Endothelial cell of umbilical vein (primary cell): ENCODE data around the gene ACTN1.

Source experiments
- EZH2 ChIP-seq: IDR thresholded peaks from 2 replicates; pipeline ENCODE4 v1.6.1; 2012; ENCODE audit warnings: borderline replicate concordance, low read depth, mild to moderate bottlenecking, moderate library complexity, low read length, inconsistent platforms; ENCODE audit not compliant: severe bottlenecking
- TF ChIP-seq, protein P1 (sequence below), 2 donors: IDR thresholded peaks; 1 replicate in 1 of 2; 2 replicates in 1 of 2; pipeline ENCODE4 v1.5.1; 2011; ENCODE audit warnings: low read length in 2 of 2, mild to moderate bottlenecking in 2 of 2, moderate library complexity in 2 of 2, control low read depth in 1 of 2, inconsistent platforms in 1 of 2, low read depth in 1 of 2; ENCODE audit not compliant: insufficient read depth in 1 of 2; ENCODE audit errors: extremely low read depth in 1 of 2

- TF ChIP-seq, protein P1, sequence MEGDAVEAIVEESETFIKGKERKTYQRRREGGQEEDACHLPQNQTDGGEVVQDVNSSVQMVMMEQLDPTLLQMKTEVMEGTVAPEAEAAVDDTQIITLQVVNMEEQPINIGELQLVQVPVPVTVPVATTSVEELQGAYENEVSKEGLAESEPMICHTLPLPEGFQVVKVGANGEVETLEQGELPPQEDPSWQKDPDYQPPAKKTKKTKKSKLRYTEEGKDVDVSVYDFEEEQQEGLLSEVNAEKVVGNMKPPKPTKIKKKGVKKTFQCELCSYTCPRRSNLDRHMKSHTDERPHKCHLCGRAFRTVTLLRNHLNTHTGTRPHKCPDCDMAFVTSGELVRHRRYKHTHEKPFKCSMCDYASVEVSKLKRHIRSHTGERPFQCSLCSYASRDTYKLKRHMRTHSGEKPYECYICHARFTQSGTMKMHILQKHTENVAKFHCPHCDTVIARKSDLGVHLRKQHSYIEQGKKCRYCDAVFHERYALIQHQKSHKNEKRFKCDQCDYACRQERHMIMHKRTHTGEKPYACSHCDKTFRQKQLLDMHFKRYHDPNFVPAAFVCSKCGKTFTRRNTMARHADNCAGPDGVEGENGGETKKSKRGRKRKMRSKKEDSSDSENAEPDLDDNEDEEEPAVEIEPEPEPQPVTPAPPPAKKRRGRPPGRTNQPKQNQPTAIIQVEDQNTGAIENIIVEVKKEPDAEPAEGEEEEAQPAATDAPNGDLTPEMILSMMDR (IDR thresholded peaks at IDR 0.05; ENCODE audit: extremely low read depth in 1 of 2, insufficient read depth in 1 of 2, low read depth in 1 of 2, low read length in 2 of 2) = no peak
- TF ChIP-seq EZH2 = no peak
These were observed 26.5 kb upstream of the ACTN1 start for GRCh38 chr14:69005432-69006148.
